ENCODE measurements around the gene PLAC8L1.

DNA sequence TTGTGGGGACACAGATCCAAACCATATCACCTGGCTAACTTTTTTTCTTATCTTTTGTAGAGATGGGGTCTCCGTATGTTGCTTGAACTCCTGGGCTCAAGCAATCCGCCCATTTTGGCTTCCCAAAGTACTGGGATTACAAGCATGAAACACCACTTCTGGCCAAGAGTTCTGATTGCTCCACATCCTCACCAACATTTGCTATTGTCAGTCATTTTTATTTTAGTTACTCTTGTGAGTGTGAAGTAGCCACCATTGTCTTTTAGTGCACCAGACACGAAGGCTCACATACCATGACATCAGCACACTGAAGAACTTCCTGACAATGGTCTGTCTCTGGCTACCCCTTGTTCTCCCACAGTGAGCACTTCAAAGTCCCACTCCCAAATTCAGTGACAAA, 17.3 kb downstream of the PLAC8L1 start:
- TF ChIP-seq POLR2AphosphoS5 (IDR thresholded peaks at IDR 0.05) (no peak), CTCF (IDR thresholded peaks at IDR 0.05) (no peak)
